Peyer's patch (tissue), 4 donors: ENCODE data around the gene LRP6. TPM values are rescaled to one million over a fixed set of nuclear protein-coding genes. Genes with fewer than 3 reads are reported as not detected.
"Not testable (repeated sequence)": the region's sequence is repeated elsewhere in the genome, so short reads cannot be mapped to it uniquely, and the experiment has no call there.

Experiments used
- DNase-seq, 3 donors: peaks; one replicate each; pipeline ENCODE4 v3.0.0-alpha.2; 2017 to 2019
- H3K27ac ChIP-seq, 4 donors: fragments of 200-600 bp; sonication (generic); one replicate each; pipeline ENCODE4 v1.5.1; 2016 to 2019
- H3K27me3 ChIP-seq, 2 donors: fragments of 200-600 bp; sonication (generic); one replicate each; pipeline ENCODE4 v1.5.1; 2019
- H3K36me3 ChIP-seq, 3 donors: fragments of 200-600 bp; sonication (generic); one replicate each; pipeline ENCODE4 v1.5.1; 2016 to 2019
- H3K4me1 ChIP-seq, 4 donors: fragments of 200-600 bp; sonication (generic); one replicate each; pipeline ENCODE4 v1.5.1; 2016 to 2019
- H3K4me3 ChIP-seq, 4 donors: fragments of 200-600 bp; sonication (generic); 1 replicate in 3 of 4; 2 replicates in 1 of 4; pipeline ENCODE4 v1.5.1; 2016 to 2019; ENCODE audit warnings: mild to moderate bottlenecking in 1 of 4
- H3K9me3 ChIP-seq, 4 donors: fragments of 200-600 bp; sonication (generic); one replicate each; pipeline ENCODE4 v1.5.1; 2016 to 2019; ENCODE audit warnings: mild to moderate bottlenecking in 1 of 4
- CTCF ChIP-seq, 6 experiments: fragments of 450-650 bp in 4 of 6; fragments of 200-600 bp in 2 of 6; sonication (generic) in 1 of 6; IDR thresholded peaks; one replicate each; pipeline ENCODE4 v1.5.1; 2017 to 2019; ENCODE audit warnings: antibody characterized with exemption in 6 of 6, mild to moderate bottlenecking in 3 of 6, moderate library complexity in 1 of 6
- POLR2A ChIP-seq, 2 donors: fragments of 450-650 bp; IDR thresholded peaks; one replicate each; pipeline ENCODE4 v1.5.1; 2017; ENCODE audit warnings: antibody characterized with exemption in 2 of 2, mild to moderate bottlenecking in 2 of 2, moderate library complexity in 2 of 2
- total RNA-seq, 4 donors: library from RNA; depleted of rRNA; stranded (reverse); fragments of >200 nt; gene quantifications; one replicate each; pipeline ENCODE4 v1.1.0, GENCODE V29; 2016

The LRP6 gene
- total RNA-seq, 4 donors from 2014 or later = 27.3 to 78.4 (median 56.2) TPM

- no peaks in the 10 kb centered on the region for H3K4me1 ChIP-seq
- no peak for TF ChIP-seq POLR2A (IDR thresholded peaks at IDR 0.05)
- no peak for TF ChIP-seq CTCF (IDR thresholded peaks at IDR 0.05)
Observed at GRCh38 chr12:12121061-12121460, 145.8 kb downstream of the LRP6 start.

GRCh38 chr12:12116677-12117076 lies 150.2 kb downstream of the LRP6 start:
- H3K27me3 ChIP-seq = no peaks in the 10 kb centered on the region
- peaks cover 0 to 21% (median 0%) of the 10 kb centered on the region in 3 donors for H3K36me3 ChIP-seq
- DNase-seq = no peak
- H3K4me3 ChIP-seq = no peak overlapping the region
- no peaks in the 10 kb centered on the region for H3K4me1 ChIP-seq
- H3K27ac ChIP-seq = no peak overlapping the region
- no peaks in the 10 kb centered on the region for H3K9me3 ChIP-seq
- TF ChIP-seq CTCF (IDR thresholded peaks at IDR 0.05) = no peak
- TF ChIP-seq POLR2A (IDR thresholded peaks at IDR 0.05) = no peak

More at GRCh38 chr12:12121061-12121460, 145.8 kb downstream of the LRP6 start:
- H3K27ac ChIP-seq = no peak overlapping the region
- no peaks in the 10 kb centered on the region for H3K27me3 ChIP-seq
- no peak for DNase-seq
- H3K36me3 ChIP-seq = peaks cover 0 to 49% (median 0%) of the 10 kb centered on the region in 3 donors
- H3K4me3 ChIP-seq = no peak overlapping the region
- no peaks in the 10 kb centered on the region for H3K9me3 ChIP-seq

- DNase-seq = no peak
Observed at GRCh38 chr12:12115514-12115913, 151.3 kb downstream of the LRP6 start.

GRCh38 chr12:12110923-12111555 lies 155.8 kb downstream of the LRP6 start:
- not testable (repeated sequence) for H3K27ac ChIP-seq, H3K27me3 ChIP-seq, DNase-seq, H3K36me3 ChIP-seq, H3K4me1 ChIP-seq, H3K4me3 ChIP-seq
- H3K9me3 ChIP-seq = peaks cover 0 to 17% (median 0%) of the 10 kb centered on the region in 4 donors

More at GRCh38 chr12:12115514-12115913, 151.3 kb downstream of the LRP6 start:
- H3K9me3 ChIP-seq = no peaks in the 10 kb centered on the region
- no peaks in the 10 kb centered on the region for H3K4me1 ChIP-seq
- TF ChIP-seq CTCF (IDR thresholded peaks at IDR 0.05) (no peak), POLR2A (IDR thresholded peaks at IDR 0.05) (no peak)
- no peaks in the 10 kb centered on the region for H3K27me3 ChIP-seq
- H3K4me3 ChIP-seq = no peak overlapping the region
- H3K36me3 ChIP-seq = peaks cover 0 to 11% (median 0%) of the 10 kb centered on the region in 3 donors
- no peak overlapping the region for H3K27ac ChIP-seq

- Histone ChIP-seq H3K36me3 (peaks cover 0 to 2% (median 0%) of the 10 kb centered on the region in 3 donors), H3K27me3 (no peaks in the 10 kb centered on the region), H3K4me3 (no peak overlapping the region), H3K27ac (no peak overlapping the region), H3K4me1 (no peaks in the 10 kb centered on the region), H3K9me3 (peaks cover 0 to 17% (median 0%) of the 10 kb centered on the region in 4 donors)
- TF ChIP-seq POLR2A (IDR thresholded peaks at IDR 0.05) = no peak
- TF ChIP-seq CTCF (IDR thresholded peaks at IDR 0.05) = no peak
- no peak for DNase-seq
Observed at GRCh38 chr12:12108441-12109058, 158.3 kb downstream of the LRP6 start.

- DNase-seq = no peak
- no peak overlapping the region for H3K27ac ChIP-seq
- H3K4me3 ChIP-seq = no peak overlapping the region
- no peaks in the 10 kb centered on the region for H3K27me3 ChIP-seq
- H3K9me3 ChIP-seq = peaks cover 0 to 17% (median 0%) of the 10 kb centered on the region in 4 donors
- peaks cover 0 to 4% (median 0%) of the 10 kb centered on the region in 3 donors for H3K36me3 ChIP-seq
- H3K4me1 ChIP-seq = no peaks in the 10 kb centered on the region
- TF ChIP-seq CTCF (IDR thresholded peaks at IDR 0.05) (no peak), POLR2A (IDR thresholded peaks at IDR 0.05) (no peak)
Observed at GRCh38 chr12:12107678-12108077, 159.2 kb downstream of the LRP6 start.
